Aorta (tissue), 5 donors: ENCODE measurements around the gene FFAR1. TPM values are rescaled to one million over a fixed set of nuclear protein-coding genes. Genes with fewer than 3 reads are reported as not detected.

Experiments used
- ATAC-seq: fragments of 200-7000 bp; cut with Tn5 transposase; one replicate; pipeline ENCODE4 v1.9.1; 2022; ENCODE audit warnings: moderate library complexity; ENCODE audit not compliant: low FRiP score
- DNase-seq, 2 donors: peaks; one replicate each; pipeline ENCODE4 v3.0.0-alpha.2; 2020
- H3K27ac ChIP-seq, 2 donors: one replicate each; pipeline ENCODE4 v1.5.1; 2013; ENCODE audit warnings: low read length in 2 of 2, mild to moderate bottlenecking in 2 of 2, moderate library complexity in 2 of 2, control low read depth in 1 of 2, inconsistent platforms in 1 of 2, low read depth in 1 of 2
- H3K27me3 ChIP-seq, 2 donors: one replicate each; pipeline ENCODE4 v1.6.1; 2013; ENCODE audit warnings: control low read depth in 1 of 2, low read length in 1 of 2, mild to moderate bottlenecking in 1 of 2, moderate library complexity in 1 of 2; ENCODE audit not compliant: insufficient read depth in 2 of 2, control insufficient read depth in 1 of 2
- H3K36me3 ChIP-seq, 2 donors: one replicate each; pipeline ENCODE4 v1.6.1; 2013; ENCODE audit warnings: control low read depth in 1 of 2, low read length in 1 of 2, mild to moderate bottlenecking in 1 of 2; ENCODE audit not compliant: insufficient read depth in 2 of 2, control insufficient read depth in 1 of 2
- H3K4me1 ChIP-seq, 2 donors: one replicate each; pipeline ENCODE4 v1.6.1; 2013; ENCODE audit warnings: low read length in 2 of 2, control low read depth in 1 of 2, mild to moderate bottlenecking in 1 of 2, moderate library complexity in 1 of 2; ENCODE audit not compliant: insufficient read depth in 2 of 2, control insufficient read depth in 1 of 2
- H3K4me3 ChIP-seq, 2 donors: one replicate each; pipeline ENCODE4 v1.5.1; 2013; ENCODE audit warnings: low read length in 2 of 2, control low read depth in 1 of 2, mild to moderate bottlenecking in 1 of 2
- H3K9me3 ChIP-seq: one replicate; pipeline ENCODE4 v1.6.1; 2013; ENCODE audit warnings: mild to moderate bottlenecking, low read length; ENCODE audit not compliant: control insufficient read depth
- WGBS, 2 donors: extraction: QIAGEN DNeasy Blood & Tissue Kit; methylation state at CpG; one replicate each; pipeline ENCODE4 v1.1.7; 2013; 5-methylcytosine and 5-hydroxymethylcytosine counted together
- intact Hi-C, 2 donors: fragments of 100-400 bp; cut with DNase I; formaldehyde crosslinking; loops; one replicate each; pipeline versions ENCODE4 v1.14.2 to v1.15.0; 2022
- polyA plus RNA-seq, 2 donors: library from polyadenylated mRNA; stranded (reverse); fragments of 200-250 nt; gene quantifications; one replicate each; pipeline ENCODE4 v1.2.3, GENCODE V29; 2013
- total RNA-seq, 2 donors: library from RNA; stranded (reverse); fragmentation: NEBNext Ultra II Directional; extraction: Animal tissue kit (Norgen Biotek cat#: 25700); gene quantifications; one replicate each; pipeline ENCODE4 v1.2.1, GENCODE V29; 2021
- donor health status: healthy with polysubstance abuse.
- donor health status: Bipolar disorder and iron deficiency.
- donor health status: DM: no; HTN: no; CAD: no.
- donor health status: DM: no; HTN: no; CAD: no.
- donor health status: DM: yes; HTN: yes; CAD: no.

Gene FFAR1
- total and polyA plus RNA-seq, 4 donors, result not detected

- H3K36me3 ChIP-seq, result no peaks in the 10 kb centered on the region
- 73 to 79% methylated on average over 16 to 17 of the region's 17 CpGs for WGBS, 2 donors
- H3K27me3 ChIP-seq, result no peaks in the 10 kb centered on the region
- intact Hi-C loops, result no loop called here
- no peak overlapping the region for H3K27ac ChIP-seq
- H3K4me1 ChIP-seq, result no peaks in the 10 kb centered on the region
- no peaks in the 10 kb centered on the region for H3K9me3 ChIP-seq
- DNase-seq (peak in 1 of 2 donors; percentile 55), ATAC-seq (no peak)
- no peak overlapping the region for H3K4me3 ChIP-seq
Observed at GRCh38 chr19:35344511-35345031, 3.1 kb upstream of the FFAR1 start.

DNA sequence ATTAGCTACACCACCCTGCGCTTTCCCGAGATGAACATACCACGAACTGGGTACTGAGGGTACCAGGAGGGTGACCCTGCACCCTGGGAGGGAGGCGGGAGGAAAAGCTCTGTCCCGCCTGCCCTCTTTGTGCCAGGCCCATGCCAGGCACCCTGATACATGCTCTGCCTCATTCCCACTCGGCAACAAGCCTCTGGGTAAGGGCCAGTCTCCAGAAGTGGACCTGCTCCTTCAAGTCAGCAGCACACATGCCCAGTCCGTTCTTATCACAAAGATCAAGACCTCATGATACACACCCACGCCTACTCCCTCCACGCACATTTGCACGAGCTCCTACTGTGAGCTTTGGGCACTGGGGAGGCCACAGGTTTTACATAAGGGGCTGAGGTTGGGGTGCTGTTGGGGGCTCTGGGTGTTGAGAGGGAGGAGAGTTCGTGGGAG lies 2.0 kb upstream of the FFAR1 start:
- H3K27ac ChIP-seq, result no peak overlapping the region
- DNase-seq (peak in 1 of 2 donors; percentile 56), ATAC-seq (no peak)
- intact Hi-C loops, result no loop called here
- H3K36me3 ChIP-seq, result no peaks in the 10 kb centered on the region
- WGBS, 2 donors, result 66 to 69% methylated on average over 11 of the region's 11 CpGs
- H3K4me1 ChIP-seq, result no peaks in the 10 kb centered on the region
- no peaks in the 10 kb centered on the region for H3K27me3 ChIP-seq
- no peak overlapping the region for H3K4me3 ChIP-seq
- no peaks in the 10 kb centered on the region for H3K9me3 ChIP-seq

- no peaks in the 10 kb centered on the region for H3K4me1 ChIP-seq
- no peaks in the 10 kb centered on the region for H3K27me3 ChIP-seq
- no peak overlapping the region for H3K27ac ChIP-seq
- H3K4me3 ChIP-seq, result no peak overlapping the region
- no peaks in the 10 kb centered on the region for H3K9me3 ChIP-seq
- DNase-seq (peak; percentile 70 to 79), ATAC-seq (no peak)
- WGBS, 2 donors, result 70 to 75% methylated on average over 28 of the region's 28 CpGs
- H3K36me3 ChIP-seq, result no peaks in the 10 kb centered on the region
- intact Hi-C loops, result no loop called here
Observed at GRCh38 chr19:35346193-35347052, 1.3 kb upstream of the FFAR1 start.

DNA sequence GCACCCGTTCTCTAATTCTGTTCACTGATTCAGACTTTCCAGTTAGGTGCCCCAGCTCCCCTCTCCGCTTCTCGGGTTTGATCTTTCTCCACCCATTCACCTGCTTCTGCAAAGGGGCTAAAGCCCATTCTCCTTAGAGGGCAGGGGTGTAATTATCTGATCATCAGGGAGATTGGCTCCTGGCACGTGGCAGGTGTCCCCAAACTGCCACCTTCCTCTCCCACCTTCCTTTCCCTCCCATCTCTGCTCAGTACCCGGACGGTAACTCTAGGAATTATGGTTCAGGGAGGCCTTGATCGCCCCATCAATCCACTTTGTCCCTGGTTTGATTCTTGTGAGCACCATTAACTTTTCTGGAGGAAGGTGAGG lies 212 bp downstream of the FFAR1 start:
- Histone ChIP-seq H3K9me3 (no peaks in the 10 kb centered on the region), H3K4me3 (no peak overlapping the region), H3K4me1 (no peaks in the 10 kb centered on the region), H3K27ac (no peak overlapping the region), H3K36me3 (no peaks in the 10 kb centered on the region), H3K27me3 (no peaks in the 10 kb centered on the region)
- no peak for ATAC-seq
- intact Hi-C loops, result no loop called here
- 75 to 80% methylated on average over 7 of the region's 7 CpGs for WGBS, 2 donors
- DNase-seq, result peak in 1 of 2 donors; percentile 10

DNA sequence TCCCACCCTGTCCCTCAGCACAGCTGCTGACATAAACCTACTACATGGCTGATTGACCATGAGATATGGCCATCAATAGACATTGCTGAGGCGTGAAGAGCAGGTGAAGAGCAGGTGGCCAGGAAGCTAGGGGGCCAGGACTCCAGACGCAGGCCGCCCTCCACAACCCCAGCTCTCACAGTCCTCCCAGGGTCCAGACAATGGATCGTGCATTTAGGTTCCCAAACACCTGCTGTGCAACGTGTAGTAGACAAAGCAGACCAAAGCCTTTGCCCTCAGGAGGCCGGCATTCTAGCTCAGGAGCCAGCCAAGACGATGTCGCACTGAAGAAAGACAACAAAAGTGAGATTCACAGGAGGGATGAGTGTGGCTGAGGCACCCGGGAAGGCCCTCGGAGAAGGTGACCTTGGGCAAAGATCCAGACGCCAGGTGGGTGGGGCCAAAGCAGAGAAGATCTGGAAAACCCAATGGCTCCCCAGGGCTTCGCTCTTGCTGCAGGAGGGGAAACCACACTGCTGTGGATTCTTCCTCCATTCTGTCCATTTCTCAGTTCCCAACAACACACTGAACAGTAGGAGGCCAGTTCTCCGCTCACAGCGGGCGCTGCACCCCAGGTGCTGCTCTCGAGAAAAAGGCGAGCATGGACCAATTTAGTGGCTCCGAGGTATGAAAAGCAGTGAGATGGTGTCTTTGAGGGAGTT lies 1.4 kb downstream of the FFAR1 start:
- intact Hi-C loops, result no loop called here
- Histone ChIP-seq H3K4me3 (no peak overlapping the region), H3K36me3 (no peaks in the 10 kb centered on the region), H3K27ac (no peak overlapping the region), H3K4me1 (no peaks in the 10 kb centered on the region), H3K27me3 (no peaks in the 10 kb centered on the region), H3K9me3 (no peaks in the 10 kb centered on the region)
- DNase-seq (peak in 1 of 2 donors; percentile 62), ATAC-seq (no peak)
- WGBS, 2 donors, result 77 to 81% methylated on average over 18 of the region's 18 CpGs

DNA sequence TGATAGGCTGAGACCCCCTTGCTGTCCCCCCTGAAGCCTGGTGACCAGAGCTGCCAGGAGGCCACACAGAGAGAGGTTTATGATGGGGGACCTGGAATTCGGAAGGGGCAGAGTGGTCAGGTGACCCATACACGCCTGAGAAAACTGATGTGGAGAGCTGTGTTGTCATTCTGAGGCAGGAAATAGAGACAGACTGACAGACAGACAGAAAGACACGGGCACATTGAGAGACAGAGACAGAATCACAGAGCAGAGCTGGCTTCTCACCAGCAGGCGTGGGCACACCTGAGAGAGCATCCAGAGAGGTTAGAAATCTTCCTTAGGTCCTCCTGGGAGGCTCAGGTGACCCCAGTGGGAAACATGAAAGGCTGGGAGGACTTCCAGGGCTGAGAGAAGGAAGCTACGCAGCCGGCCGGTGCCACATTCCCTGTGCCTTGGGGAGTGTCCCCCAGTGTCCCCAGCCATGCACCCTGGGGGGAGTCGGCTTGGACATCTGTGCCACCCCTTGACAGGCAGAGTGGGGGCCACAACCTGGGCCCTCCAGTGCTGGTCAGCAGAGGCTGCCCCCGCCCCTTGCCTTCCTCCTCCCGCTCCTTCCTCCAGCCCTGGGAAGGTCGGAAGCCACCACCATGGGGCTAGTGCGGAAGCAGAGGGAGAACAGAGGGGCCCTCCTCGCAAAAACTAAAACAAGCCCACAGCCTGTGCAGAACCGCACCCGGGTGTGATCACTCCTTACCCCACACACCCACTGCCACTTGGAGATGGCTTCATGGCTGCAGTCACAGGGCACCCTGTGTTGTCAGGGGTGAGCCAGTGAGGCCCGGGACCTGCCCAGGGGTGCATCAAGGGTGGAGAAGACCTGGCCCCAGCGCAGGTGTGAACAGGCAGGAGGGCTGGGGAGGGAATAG lies 2.2 kb downstream of the FFAR1 start:
- peak in 1 of 2 donors; percentile 68 for DNase-seq
- Histone ChIP-seq H3K4me1 (no peaks in the 10 kb centered on the region), H3K9me3 (no peaks in the 10 kb centered on the region), H3K27me3 (no peaks in the 10 kb centered on the region), H3K36me3 (no peaks in the 10 kb centered on the region), H3K4me3 (no peak overlapping the region), H3K27ac (no peak overlapping the region)
- WGBS, 2 donors, result 71 to 73% methylated on average over 15 to 17 of the region's 17 CpGs
- intact Hi-C loops, result no loop called here
- ATAC-seq, result no peak

DNA sequence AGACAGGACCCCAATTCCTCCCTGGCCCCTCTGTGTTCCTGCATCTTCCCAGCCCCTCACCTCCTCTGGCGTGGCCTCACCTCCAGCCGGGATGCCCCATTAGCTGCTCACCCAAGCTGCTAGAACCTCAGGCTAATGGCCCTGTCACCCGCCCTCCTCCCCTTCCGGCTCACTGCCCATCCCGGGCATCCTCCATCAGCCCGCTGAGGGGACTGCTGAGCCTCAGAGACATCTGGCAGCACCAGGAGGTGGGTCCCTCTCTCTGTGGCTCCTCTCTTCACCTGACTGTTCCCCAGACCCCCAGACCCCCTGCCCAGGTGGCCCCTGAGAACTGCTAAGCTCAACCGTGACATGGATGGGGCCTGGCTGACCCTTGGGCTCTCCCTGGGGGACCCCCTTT lies 2.9 kb downstream of the FFAR1 start:
- H3K36me3 ChIP-seq, result no peaks in the 10 kb centered on the region
- no peaks in the 10 kb centered on the region for H3K9me3 ChIP-seq
- 78 to 85% methylated on average over 7 of the region's 7 CpGs for WGBS, 2 donors
- no peak for ATAC-seq
- no peak overlapping the region for H3K4me3 ChIP-seq
- no peaks in the 10 kb centered on the region for H3K4me1 ChIP-seq
- H3K27ac ChIP-seq, result no peak overlapping the region
- intact Hi-C loops, result no loop called here
- H3K27me3 ChIP-seq, result no peaks in the 10 kb centered on the region
- DNase-seq, result peak in 1 of 2 donors; percentile 58

- no peak for ATAC-seq
- Histone ChIP-seq H3K27me3 (no peaks in the 10 kb centered on the region), H3K4me1 (no peaks in the 10 kb centered on the region), H3K36me3 (no peaks in the 10 kb centered on the region), H3K27ac (no peak overlapping the region), H3K9me3 (no peaks in the 10 kb centered on the region), H3K4me3 (no peak overlapping the region)
- 91 to 92% methylated on average over 44 to 47 of the region's 47 CpGs for WGBS, 2 donors
- intact Hi-C loops, result no loop called here
- peak; percentile 38 to 64 for DNase-seq
Observed at GRCh38 chr19:35351411-35352176, 3.9 kb downstream of the FFAR1 start.
